ENCODE data around the gene CTDP1.
"Not testable (repeated sequence)": the region's sequence is repeated elsewhere in the genome, so short reads cannot be mapped to it uniquely, and the experiment has no call there.

DNA sequence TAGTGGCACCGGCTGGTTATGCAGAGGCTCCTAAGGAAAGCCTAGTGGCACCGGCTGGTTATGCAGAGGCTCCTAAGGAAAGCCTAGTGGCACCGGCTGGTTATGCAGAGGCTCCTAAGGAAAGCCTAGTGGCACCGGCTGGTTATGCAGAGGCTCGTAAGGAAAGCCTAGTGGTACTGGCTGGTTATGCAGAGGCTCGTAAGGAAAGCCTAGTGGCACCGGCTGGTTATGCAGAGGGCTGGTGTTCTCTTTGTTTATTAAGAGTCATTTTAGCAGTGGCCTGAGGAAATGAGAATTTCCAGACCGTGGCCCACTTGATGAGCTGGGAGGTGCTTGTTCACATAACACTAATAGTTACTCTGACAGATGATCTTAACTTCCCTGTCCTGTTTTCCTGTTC, 73.3 kb downstream of the CTDP1 start:
- not testable (repeated sequence) for TF ChIP-seq POLR2A (IDR thresholded peaks at IDR 0.05; ENCODE audit: low read length); GATA1 (IDR thresholded peaks at IDR 0.05; ENCODE audit: low read depth, low read length)
